HepG2 (cell line): ENCODE measurements around the gene INHA. TPM values are rescaled to one million over a fixed set of nuclear protein-coding genes. Genes with fewer than 3 reads are reported as not detected.

ENCODE experiments used
- CEBPZ ChIP-seq: IDR thresholded peaks from 2 replicates; pipeline ENCODE4 v1.6.1; 2012; ENCODE audit warnings: low read length, improper control_type of control experiment
- HIVEP1 ChIP-seq: sonication (generic); formaldehyde crosslinking; IDR thresholded peaks from 2 replicates; pipeline ENCODE4 v1.4.0; 2020; ENCODE audit warnings: mild to moderate bottlenecking, missing genetic modification reagents
- KLF6 ChIP-seq: IDR thresholded peaks from 2 replicates; pipeline ENCODE4 v1.8.0; 2016; ENCODE audit warnings: missing biosample characterization, missing genetic modification reagents
- NCOA5 ChIP-seq: sonication (generic); formaldehyde crosslinking; IDR thresholded peaks from 2 replicates; pipeline ENCODE4 v1.4.0; 2020; ENCODE audit warnings: missing genetic modification reagents
- SIN3A ChIP-seq: IDR thresholded peaks from 2 replicates; pipeline ENCODE4 v1.6.1; 2011; ENCODE audit warnings: low read depth, mild to moderate bottlenecking, control low read depth, low read length, borderline replicate concordance
- SIX1 ChIP-seq: sonication (generic); formaldehyde crosslinking; IDR thresholded peaks from 2 replicates; pipeline ENCODE4 v1.4.0; 2020; ENCODE audit warnings: missing genetic modification reagents, borderline replicate concordance
- TFDP2 ChIP-seq: sonication (generic); formaldehyde crosslinking; IDR thresholded peaks from 2 replicates; pipeline ENCODE4 v1.4.0; 2020; ENCODE audit warnings: missing genetic modification reagents
- ZBTB49 ChIP-seq: sonication (generic); formaldehyde crosslinking; IDR thresholded peaks from 2 replicates; pipeline ENCODE4 v1.4.0; 2020; ENCODE audit warnings: missing genetic modification reagents, borderline replicate concordance
- ZFP90 ChIP-seq: sonication (generic); formaldehyde crosslinking; IDR thresholded peaks from 2 replicates; pipeline ENCODE4 v1.8.0; 2022; ENCODE audit warnings: missing genetic modification reagents, mild to moderate bottlenecking, inconsistent platforms, borderline replicate concordance
- ZFP91 ChIP-seq: sonication (generic); formaldehyde crosslinking; IDR thresholded peaks from 2 replicates; pipeline ENCODE4 v1.9.0; 2022; ENCODE audit warnings: missing genetic modification reagents, mild to moderate bottlenecking, borderline replicate concordance
- ZNF260 ChIP-seq: sonication (generic); formaldehyde crosslinking; IDR thresholded peaks from 2 replicates; pipeline ENCODE4 v1.4.0; 2020; ENCODE audit warnings: missing genetic modification reagents, low read depth, mild to moderate bottlenecking, borderline replicate concordance
- ZNF33B ChIP-seq: sonication (generic); formaldehyde crosslinking; IDR thresholded peaks from 2 replicates; pipeline ENCODE4 v1.5.1; 2020; ENCODE audit warnings: mild to moderate bottlenecking, missing genetic modification reagents
- ZNF589 ChIP-seq: sonication (generic); formaldehyde crosslinking; conservative IDR thresholded peaks from 2 replicates; pipeline ENCODE4 v1.8.0; 2022; ENCODE audit warnings: mild to moderate bottlenecking, moderate library complexity, missing genetic modification reagents
- ZNF703 ChIP-seq: sonication (generic); formaldehyde crosslinking; IDR thresholded peaks from 2 replicates; pipeline ENCODE4 v1.5.1; 2020; ENCODE audit warnings: missing genetic modification reagents, mild to moderate bottlenecking, moderate library complexity, borderline replicate concordance
- ZNF879 ChIP-seq: sonication (generic); formaldehyde crosslinking; IDR thresholded peaks from 2 replicates; pipeline ENCODE4 v1.8.1; 2023; ENCODE audit warnings: missing genetic modification reagents
- polyA plus RNA-seq, 8 experiments: library from polyadenylated mRNA; depleted of rRNA in 3 of 8; stranded (reverse) in 7 of 8; unstranded in 1 of 8; fragments of >200 nt; fragmentation: Illumina TruSeq in 4 of 8; extraction: Trizol in 4 of 8; gene quantifications; 2 replicates each; pipeline versions ENCODE4 v1.2.1 to v1.2.3, GENCODE V29; 2011 to 2016; ENCODE audit warnings: low read depth in 4 of 8, missing spikeins in 1 of 8, mixed read lengths in 1 of 8; ENCODE audit not compliant: insufficient read depth in 1 of 8
- total RNA-seq, 5 experiments: library from RNA; depleted of rRNA; stranded (reverse); fragments of >200 nt; fragmentation: Illumina TruSeq; extraction: Trizol; gene quantifications; 2 replicates each; pipeline ENCODE4 v1.2.3, GENCODE V29; 2016; ENCODE audit warnings: low read depth in 1 of 5
- TF ChIP-seq, protein P1 (sequence below): sonication (generic); formaldehyde crosslinking; IDR thresholded peaks from 2 replicates; pipeline ENCODE4 v1.5.0; 2020; ENCODE audit warnings: mild to moderate bottlenecking, missing genetic modification reagents

INHA gene
- total and polyA plus RNA-seq, 2 of the 13 experiments (the other 11 are each of a cell fraction or from before 2014, with no cell fraction given) = 4.1 to 15.2 TPM

- no peak for TF ChIP-seq ZNF260 (CRISPR knock-in tag)
- peak; percentile 89; the same call in 1 of the 2 replicates for TF ChIP-seq ZNF33B (CRISPR knock-in tag)
- TF ChIP-seq ZBTB49 = no peak
- no peak for TF ChIP-seq CEBPZ
- TF ChIP-seq ZNF589 = no peak
- TF ChIP-seq, protein P1, sequence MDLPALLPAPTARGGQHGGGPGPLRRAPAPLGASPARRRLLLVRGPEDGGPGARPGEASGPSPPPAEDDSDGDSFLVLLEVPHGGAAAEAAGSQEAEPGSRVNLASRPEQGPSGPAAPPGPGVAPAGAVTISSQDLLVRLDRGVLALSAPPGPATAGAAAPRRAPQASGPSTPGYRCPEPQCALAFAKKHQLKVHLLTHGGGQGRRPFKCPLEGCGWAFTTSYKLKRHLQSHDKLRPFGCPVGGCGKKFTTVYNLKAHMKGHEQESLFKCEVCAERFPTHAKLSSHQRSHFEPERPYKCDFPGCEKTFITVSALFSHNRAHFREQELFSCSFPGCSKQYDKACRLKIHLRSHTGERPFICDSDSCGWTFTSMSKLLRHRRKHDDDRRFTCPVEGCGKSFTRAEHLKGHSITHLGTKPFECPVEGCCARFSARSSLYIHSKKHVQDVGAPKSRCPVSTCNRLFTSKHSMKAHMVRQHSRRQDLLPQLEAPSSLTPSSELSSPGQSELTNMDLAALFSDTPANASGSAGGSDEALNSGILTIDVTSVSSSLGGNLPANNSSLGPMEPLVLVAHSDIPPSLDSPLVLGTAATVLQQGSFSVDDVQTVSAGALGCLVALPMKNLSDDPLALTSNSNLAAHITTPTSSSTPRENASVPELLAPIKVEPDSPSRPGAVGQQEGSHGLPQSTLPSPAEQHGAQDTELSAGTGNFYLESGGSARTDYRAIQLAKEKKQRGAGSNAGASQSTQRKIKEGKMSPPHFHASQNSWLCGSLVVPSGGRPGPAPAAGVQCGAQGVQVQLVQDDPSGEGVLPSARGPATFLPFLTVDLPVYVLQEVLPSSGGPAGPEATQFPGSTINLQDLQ (CRISPR knock-in tag) = no peak
- peak; percentile 82; the same call in 1 of the 2 replicates for TF ChIP-seq KLF6
- TF ChIP-seq HIVEP1 (CRISPR knock-in tag) = peak; percentile 99
- TF ChIP-seq SIX1 = peak; percentile 42; the same call in 1 of the 2 replicates
- peak; percentile 31; the same call in 1 of the 2 replicates for TF ChIP-seq ZNF879 (CRISPR knock-in tag)
- no peak for TF ChIP-seq NCOA5 (CRISPR knock-in tag)
- TF ChIP-seq ZNF703 (CRISPR knock-in tag) = no peak
- TF ChIP-seq ZFP90 = 0 out of 2 replicates have a peak, but pooled peaks have one; percentile 59
- TF ChIP-seq TFDP2 (CRISPR knock-in tag) = peak; percentile 36; the same call in 1 of the 2 replicates
- TF ChIP-seq ZFP91 (CRISPR knock-in tag) = peak; percentile 95
- peak; percentile 98 for TF ChIP-seq SIN3A
Observed at GRCh38 chr2:219597552-219598307, 25.6 kb downstream of the INHA start, which contains the start of gene STK11IP (continued).
